Hippocampal formation (tissue), 2 donors: ENCODE measurements around the gene MSRB3.

Experiments used
- DNase-seq, 2 donors: peaks; one replicate each; lab custom pipeline; 2025; lab: John Stamatoyannopoulos, UW

MSRB3 gene

DNA sequence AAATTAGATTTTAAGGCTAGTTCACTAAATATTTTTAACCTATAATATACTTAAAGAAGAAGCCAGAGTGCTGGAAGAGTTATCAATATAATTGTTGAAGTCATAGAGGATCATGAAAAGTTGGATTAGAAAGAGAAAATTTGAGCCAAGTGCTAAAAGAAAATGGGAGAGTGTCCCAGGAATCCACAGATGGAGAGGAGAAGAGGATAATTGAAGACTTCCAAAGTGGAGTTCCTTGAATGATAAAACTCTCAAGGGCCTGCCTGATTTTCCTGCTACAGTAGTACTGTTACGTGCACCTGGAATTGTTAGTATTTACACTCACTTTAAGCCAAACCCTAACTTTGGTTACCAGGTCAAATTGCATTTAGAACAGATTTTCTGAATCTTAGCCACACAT, 113.2 kb downstream of the MSRB3 start:
- no peak for DNase-seq

DNA sequence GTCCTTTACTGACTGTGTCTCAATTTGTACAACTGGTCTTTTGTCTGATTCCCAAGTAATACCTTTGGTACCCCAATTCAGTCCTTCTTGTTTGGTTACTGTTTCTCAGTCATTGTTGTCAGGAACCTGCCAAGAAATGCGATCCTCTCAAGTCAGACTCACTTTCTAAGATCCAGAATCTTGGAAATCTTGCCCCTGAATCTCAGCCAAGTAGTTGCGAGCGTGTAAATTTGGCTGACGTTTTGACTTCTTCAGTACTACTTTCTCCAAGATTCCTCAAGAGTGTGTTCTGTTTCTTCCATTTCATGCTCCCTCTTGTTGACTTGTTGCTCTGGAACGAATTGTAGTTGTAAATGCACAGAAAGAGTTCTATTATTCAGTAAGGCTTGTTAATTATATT, 114.0 kb downstream of the MSRB3 start:
- DNase-seq, result no peak

DNA sequence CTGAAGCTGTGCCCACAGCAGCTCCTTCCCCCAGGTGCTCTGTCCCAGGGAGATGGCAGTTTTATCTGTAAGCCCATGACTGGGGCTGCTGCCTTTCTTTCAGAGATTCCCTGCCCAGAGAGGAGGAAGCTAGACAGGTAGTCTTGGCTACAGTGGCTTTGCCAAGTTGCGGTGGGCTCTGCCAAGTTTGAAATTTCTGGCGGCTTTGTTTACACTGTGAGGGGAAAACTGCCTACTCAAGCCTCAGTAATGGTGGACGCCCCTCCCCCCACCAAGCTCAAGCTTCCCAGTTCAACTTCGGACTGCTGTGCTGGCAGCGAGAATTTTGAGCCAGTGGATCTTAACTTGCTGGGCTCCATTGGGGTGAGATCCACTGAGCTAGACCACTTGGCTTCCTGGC, 124.7 kb downstream of the MSRB3 start:
- no peak for DNase-seq

DNA sequence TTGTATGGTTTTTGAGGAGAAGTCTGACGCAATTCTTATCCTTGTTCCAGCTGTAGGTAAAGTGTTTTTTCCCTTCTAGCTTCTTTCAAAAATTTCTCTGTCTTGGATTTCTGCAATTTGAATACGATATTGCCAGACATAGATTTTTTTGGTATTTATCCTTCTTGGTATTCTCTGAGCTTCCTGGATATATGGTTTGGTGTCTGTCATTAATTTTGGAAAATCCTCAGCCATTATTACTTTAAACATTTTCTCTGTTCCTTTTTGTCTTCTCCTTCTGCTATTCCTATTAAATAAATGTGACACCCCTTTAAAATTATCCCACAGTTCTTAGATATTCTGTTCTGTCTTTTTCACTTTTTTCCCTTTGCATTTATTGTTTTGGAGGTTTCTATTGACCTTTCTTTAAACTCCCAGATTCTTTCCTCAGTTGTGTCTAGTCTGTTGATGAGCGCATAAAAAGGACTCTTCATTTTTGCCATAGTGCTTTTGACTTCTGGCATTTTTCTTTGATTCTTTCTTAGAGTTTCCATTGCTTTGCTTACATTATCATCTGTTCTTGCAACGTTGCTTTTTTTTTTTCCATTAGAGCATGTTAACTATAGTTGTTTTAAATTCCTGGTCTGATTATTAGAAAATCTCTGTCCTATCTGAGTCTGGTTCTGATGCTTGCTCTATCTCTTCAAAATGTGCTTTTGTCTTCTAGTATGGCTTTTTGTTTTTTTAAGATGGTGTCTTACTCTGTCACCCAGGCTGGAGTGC, 129.1 kb downstream of the MSRB3 start:
- DNase-seq, result no peak

DNA sequence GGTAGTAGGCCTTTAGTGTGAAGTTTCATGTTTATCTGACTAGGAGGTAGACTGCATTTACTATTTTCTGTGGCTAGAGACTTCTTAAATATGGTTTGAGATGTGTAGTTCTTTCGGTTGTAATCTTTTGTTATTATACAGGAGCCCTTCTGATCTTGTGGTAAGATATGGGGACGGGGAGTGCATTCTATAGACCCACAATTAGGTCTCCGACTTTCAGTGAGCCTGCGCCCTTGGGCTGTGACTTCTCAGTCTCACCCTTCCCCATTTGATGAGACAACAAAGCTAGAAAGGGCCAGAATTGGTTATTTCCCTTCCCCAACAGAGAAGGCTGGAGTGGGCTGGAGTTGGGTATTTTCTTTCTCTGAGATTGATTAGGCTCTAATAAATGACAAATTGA, 130.0 kb downstream of the MSRB3 start:
- DNase-seq, result no peak

DNA sequence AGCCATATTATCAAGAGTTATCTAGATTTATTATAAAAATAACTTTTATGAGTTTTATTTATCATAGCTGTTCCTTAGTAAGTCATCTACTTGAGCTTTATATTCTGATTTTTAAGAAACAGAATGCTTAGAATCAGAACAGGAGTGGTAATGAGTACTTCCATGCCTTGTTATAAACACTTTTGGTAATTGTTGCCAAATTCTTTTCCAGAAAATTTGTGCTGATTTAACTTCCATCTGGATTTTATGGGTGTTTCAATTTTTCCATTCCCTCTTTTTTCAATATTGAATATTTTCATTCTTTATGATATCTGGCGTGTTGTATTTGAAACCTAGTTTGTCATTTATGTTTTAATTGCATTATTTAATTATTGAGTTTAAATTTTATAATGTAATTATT, 131.2 kb downstream of the MSRB3 start:
- no peak for DNase-seq

DNA sequence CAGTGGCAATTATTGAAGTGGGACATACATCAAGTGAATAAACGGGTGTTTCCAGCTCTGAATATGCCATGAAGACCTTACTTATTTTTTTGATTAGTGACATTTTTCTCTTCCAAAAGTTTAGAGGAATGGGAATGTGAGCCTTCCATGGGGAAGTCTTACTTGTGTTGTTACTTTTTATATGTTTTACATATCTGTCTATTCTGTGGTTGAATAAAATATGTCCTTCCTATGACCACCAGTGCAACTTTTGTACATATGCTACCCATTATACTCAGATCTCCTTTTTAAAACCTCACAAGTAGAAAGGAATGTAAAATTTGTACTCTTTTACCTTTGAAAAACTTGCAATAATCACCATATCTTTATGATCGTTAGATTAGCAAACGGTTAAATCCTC, 132.7 kb downstream of the MSRB3 start:
- no peak for DNase-seq

DNA sequence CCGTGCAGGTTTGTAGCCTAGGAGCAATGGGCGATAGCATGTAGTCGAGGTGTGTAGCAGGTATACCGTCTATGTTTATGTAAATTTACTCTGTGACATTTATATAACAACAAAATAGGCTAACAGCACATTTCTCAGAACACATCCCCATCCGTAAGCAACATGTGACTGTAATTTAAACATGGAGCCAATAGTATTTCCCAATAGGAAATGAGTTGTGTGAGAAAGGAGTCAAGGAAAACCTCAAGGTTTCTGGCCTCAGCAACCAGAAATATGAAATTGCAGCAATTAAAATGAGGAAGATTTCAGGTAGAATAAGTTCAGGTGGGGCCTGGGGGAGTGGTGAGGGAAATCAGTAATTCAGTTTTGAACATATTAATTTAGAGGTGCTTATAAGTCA, 136.0 kb downstream of the MSRB3 start:
- no peak for DNase-seq

DNA sequence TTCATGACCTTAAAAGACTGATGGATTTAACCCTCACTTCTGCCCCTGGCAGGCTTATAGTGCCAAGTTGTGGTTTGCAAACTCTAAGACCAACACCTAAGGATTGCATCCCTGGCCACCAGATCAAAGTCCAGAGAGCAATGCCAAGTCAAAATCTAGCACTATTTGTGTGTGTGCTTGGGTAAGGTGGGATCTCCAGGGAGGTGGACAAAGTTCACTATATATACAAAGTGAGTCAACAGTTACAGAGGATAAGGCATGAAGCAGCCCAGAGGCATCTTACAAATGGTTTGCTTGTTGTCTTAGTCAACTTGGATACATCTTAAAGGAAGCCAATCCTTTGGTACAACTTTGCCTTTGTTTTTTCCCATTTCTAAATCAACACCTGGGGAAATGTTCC, 137.3 kb downstream of the MSRB3 start:
- DNase-seq, result no peak

DNA sequence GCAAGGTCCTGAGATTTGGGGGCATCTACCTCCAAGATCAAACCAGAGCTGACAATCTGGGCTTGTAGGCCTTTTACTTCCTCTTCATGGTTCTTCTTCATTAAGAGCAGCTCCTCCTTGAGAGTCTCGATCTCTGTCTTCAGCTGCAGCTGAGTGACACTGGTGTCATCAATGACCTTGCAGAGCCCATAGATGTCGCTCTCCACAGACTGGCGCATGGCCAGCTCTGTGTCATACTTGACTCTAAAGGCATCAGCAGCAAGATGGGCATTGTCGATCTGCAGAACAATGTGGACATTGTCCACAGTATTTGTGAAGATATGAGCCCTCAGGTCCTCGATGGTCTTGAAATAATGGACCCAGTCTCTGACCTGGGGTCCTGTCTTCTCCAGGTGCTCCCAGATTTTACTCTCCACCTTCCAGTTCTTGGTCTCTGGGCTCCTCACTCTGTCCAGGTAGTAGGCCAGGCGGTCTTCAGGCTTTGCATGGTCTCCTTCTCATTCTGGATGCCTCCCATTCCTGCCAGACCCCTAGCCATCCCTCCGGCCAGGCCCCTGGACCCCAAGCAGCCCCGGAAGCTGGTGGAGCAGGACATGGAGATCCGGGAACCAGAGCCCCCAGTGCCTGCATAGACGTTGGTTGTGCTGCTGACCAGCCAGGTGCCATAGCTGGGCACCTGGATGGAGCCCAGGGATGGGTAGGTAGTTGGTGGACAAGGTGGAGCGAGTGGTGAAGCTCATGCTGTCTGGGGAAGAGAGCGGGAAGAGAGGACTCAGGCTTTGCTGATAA, 141.0 kb downstream of the MSRB3 start:
- no peak for DNase-seq

DNA sequence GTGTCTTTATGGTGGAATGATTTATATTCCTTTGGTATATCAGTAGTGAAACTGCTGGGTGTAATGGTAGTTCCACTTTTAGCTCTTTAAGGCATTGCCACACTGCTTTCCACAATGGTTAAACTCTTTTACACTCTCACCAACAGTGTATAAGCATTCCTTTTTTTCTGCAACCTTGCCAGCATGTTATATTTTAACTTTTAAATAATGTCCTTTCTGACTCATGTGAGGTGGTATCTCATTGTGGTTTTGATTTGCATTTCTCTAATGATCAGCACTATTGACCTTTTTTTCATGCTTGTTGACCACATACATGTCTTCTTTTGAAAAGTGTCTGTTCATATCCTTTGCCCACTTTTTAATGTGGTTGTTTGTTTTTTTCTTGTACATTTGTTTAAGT, 142.5 kb downstream of the MSRB3 start:
- no peak for DNase-seq

DNA sequence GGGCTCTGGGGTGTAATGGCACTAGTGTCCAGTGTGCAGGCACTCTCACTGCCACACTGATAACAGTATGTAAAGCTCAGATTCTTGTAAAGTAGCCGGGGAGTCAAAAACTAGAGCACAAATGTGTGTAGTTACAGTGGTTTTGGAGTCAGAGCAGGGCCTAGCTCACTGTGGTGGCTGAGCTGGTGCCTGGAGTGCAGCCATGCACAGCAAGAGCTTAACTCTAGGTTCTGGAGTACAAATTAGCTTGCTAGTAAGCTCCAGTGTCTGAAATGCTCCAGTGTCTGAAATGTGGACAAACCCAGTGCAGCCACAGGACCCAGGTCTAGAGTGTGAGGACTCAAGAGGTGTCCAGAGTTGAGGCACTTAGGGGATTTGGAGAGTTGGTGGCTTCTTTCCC, 149.2 kb downstream of the MSRB3 start:
- no peak for DNase-seq

DNA sequence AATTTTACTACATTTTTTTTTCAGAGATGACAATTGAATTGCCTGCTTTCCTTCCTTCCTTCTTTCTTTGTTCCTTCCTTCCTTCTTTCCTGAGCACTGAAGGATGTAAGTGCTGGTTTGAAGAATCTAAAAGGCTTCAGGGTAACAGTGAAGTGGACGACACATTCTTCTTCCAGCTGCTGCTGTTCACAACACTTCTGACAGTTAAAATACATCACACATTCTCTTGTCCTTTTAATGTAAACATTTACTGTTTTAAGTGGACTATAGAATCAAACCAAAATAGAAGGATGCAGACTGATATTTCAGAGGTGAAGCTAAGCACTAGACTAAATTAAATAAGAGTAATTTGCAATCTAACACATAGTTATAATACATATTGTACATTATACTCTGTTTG, 151.5 kb downstream of the MSRB3 start:
- DNase-seq, result no peak

DNA sequence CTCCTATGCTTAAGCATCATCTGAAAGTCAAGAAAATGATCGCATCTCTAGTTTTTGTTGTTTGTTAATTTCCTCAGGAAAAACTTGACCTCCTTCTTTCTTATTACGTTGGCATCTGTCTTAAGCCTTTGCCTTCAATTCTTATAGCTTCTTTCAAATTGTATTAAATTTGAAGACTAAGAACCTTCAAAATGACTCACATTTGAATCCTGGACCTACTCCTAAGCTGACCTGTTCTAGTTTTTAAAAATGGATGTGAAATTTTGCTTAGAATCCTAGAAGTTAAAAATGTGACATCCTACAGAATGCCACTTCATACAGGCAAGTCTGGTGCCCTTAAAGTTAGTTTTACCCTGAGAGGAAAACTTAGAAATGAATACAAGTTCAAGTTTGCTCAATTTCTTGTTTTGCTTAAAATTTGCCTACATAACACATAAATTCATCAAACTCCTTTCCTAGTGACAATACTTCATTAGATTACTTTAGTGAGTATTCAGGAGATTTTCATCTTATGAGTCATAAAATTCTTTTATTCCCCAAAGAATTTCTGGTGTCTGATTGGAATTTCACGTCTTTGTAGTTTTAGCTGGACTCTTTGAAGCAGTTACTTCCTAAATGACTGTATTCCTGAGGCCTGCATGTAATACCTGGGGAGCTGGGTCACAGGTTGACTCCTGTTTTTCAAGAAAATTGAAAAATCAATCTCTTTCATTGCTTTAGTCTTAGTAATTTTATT, 152.3 kb downstream of the MSRB3 start:
- no peak for DNase-seq

DNA sequence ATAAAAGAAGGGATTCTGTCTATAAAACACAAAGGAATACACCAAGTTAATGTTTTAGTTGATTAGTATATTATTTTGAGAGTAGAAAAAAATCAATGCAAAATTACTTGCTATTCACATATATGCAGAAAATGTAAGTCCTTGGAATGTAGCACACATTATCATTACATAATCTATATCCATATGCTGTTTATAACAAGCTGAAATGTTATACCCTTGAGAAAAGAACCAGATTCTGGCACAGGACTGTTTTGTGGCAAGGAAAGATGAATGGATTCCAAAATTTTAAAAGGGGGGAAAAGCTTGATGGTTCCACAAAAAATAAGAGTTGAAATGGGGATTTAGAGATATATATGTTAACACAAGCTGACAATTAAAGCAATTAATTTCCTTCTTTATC, 153.6 kb downstream of the MSRB3 start:
- DNase-seq, result no peak

DNA sequence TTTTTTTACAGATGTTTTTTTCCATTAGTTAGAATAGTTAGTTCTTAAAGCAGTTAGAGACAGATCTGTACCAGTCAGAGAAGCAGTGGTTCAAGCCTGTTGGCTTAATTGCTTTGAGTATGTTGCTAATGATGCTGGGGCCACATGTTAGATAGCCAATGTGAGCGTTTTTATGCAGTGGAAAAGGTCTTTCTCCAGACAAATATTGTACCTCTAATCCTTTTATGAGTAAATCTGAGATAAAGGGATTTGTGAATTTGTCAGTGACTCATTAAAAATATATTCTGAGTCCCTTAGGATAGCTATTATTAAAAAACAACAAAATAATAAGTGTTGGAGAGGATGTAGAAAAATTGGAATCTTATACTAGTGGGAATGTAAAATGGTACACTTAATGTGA, 154.2 kb downstream of the MSRB3 start:
- no peak for DNase-seq

DNA sequence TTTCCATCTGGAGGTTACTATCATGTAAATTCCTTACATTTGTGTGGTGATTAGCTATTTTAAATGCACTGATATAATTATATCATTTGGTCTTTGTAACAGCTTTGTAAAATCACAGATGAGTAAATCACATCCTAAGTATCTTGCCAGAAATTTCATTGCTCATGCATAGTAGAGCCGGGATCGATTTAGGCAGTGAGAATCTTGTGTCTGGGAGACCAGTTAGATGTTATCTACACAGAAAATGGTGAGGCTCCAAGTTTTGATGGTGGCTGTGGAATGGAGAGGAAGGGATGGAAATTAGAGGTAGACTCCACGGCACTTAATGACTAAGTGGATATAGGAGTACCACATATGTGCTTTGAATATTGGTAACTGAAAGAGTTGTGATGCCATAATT, 156.3 kb downstream of the MSRB3 start:
- DNase-seq, result no peak

DNA sequence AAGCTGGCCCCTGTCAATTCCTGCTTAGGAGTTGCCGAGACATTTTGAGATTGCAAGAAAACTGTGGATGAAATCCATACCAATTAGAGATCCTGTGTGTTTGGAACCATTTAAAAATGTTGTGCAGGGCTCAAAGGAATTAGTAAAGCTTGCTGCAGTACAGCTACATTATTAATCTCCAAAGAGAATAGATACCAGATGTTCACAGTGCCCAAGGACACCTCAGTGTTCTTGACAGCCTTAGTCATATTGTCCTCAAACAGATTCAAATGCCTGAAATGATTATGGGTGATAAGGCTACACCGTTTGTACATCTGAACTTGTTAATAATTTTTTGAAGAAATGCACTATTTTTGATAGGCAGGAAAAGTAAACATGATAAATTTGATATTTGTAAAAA, 164.6 kb downstream of the MSRB3 start:
- DNase-seq, result no peak

DNA sequence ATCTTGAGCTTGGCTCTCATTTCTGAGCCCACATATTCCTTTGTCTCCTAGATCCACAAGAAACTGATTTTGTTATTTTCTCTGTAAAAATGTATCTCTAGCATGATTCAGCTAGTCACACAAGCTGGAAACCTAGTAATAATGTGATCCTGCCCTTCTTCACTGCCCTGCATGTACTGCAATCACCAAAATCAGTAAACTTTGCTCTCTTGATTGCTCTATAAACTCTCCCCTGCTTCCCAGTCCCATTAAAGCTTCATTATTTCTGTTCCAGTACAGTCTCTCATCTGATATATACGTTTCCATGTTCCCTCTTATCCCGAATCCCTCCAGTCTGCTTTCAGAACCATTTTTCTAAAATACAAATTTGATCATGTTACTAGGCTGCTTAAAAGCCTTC, 166.5 kb downstream of the MSRB3 start:
- DNase-seq, result no peak

DNA sequence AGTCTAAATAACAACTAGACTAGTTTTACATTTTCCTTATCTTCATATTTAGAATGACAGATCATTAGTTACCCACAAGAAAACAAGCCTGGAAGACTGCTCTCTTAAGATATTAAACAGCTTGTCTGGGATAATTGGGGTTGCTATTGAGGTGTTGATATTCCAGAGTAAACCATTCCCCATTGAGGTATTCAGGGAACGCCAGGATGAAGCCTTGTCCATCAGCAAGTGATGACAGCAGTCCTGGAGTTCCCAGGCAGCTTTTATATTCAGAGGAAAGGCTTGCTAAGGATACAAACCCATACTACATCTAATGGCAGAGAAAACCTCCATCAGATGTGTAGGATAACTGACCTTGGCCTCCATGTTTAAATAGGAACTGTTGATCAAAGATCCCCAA, 168.4 kb downstream of the MSRB3 start:
- no peak for DNase-seq

DNA sequence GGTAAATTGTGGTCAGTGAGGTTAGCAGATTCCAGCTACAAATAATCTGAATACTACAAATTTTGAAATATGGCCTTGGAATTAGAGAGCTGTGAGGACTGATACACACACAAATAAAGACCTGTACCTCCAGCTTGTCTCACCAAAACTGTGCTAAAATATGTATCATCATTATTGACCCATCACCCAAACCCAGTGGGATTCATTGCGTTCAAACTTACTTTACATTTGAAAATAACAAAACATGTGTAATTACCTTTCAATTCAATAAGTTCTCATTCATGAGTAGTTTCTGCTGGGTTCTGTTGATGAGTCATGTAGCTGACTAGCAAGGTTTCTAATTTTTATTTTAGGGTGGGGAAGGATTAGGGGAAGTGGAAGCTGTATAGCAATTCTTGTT, 170.9 kb downstream of the MSRB3 start:
- DNase-seq, result no peak

DNA sequence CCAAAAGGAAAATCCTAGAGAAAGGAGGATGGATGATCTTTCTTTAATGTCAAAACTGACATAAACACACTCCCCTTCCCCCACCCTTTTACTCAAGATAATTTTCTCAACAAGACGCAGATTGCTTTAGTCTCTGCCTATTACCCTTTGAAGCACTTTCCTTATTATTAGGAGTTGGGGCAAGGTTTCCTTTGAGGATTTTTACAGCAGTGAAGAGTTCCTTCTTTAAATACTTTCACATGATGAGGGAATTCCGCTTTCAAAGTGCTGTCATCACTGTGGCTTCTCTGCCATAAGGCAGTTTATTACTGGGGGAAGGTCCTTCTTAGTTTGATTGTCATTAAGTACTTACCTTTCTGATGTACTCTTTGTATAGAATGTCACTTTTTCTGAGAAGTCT, 172.1 kb downstream of the MSRB3 start:
- DNase-seq, result no peak
